DMS 273 treated with DMSO at 0.1 percent for 48 hours (cell line): ENCODE results near the gene SCYGR4.

ENCODE experiments used
- DNase-seq: peaks from one replicate; lab custom pipeline; 2025; lab: John Stamatoyannopoulos, UW

The SCYGR4 gene

DNA sequence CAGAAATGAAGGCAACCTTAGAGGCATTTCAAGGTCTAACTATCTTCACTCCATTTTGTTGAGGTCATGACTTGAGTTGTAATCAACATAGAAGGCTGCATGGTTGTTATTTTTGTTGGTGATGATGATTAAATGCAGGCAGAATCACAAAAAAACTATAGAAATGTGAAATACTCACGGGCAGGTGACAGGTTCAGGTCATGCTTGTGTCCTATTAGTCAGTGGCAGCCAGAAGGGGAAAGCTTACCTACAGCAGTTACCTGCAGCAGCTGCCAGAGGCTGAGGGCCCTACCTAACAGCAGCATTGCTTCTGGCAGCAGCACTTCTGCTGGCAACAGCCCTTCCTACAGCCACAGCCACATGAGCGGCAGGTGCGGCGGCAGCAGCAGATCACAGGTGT is 3.1 kb upstream of the SCYGR4 start:
- no peak for DNase-seq

DNA sequence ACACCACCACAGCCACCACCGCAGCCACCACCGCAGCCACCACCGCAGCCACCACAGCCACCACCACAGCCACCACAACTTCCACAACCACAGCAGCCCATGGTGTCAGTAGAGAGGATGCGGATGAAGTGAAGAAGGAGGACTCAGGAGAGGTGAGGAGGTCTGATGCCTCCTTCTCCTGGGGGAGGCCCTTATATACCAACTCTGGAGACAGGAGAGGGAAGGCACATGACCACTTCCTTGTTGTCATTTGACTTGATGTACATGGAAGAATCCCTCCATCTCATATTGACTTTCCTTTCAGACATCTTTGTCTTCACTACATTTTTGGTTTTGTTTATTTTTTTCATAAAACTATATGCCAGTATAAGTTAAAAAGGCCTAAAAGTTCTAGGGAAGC is 2.6 kb upstream of the SCYGR4 start, which contains the start of gene SCYGR3:
Gene SCYGR3, minus strand, starts transcription at position 101 of the 400 bp plus-strand sequence. Its CDS starts 0 bp downstream, at position 101.
- no peak for DNase-seq

DNA sequence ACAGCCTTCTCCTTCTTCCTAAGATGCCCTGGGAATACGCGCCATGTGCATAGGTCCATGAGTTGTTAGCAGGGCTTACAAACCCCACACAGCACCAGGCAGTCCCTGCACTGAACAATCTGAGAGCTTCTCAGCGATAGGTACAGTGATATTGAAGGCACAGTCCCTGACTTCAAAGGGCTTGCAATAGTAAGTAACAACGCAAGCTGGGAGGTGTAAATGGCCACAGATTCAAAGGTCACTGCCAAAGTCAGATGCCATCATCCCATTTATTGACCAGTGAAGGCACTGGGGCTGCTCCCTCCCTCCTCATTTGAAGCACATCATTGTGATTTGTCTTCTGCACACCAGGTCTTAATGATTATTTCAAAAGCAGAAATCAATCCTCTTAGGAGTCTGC is 2.1 kb upstream of the SCYGR4 start:
- no peak for DNase-seq

DNA sequence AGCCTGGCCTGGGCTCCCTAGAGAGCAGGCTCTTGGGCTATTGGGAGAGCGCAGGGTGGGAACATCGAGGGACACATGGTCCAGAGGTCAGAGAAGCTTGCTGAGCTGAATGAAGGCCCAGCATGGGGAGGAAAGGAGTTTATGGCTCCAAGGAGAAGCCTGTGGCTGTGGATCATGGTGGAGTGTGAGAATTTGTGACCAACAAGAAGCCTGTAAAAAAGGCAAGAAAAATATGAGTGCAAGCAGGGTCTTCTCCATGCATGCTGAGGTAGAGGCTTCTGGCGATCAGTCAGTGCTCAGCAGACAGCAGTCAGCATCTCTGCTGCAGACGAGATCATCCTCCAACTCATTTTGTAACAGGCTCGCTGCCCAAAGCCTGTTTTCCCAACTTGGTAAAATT is 1.4 kb upstream of the SCYGR4 start:
- DNase-seq, result no peak

DNA sequence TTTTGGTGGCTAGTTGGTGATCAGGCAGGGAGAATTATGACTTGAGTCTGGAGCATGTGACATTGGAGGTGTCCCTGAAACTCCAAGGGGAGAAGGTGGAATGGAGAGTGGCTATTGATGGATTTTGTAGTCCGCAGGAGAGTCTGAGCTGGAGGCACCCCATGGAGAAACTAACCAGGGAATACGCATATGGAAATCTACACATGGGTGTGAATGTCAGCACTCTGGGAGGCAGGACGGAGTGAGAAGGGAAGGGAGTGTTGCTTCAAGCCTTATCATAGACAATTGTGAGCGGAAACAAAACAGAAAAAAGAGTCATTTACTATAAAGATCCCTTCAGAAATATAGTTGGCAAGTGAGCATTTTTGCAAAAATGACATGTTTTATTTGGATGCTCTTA is 667 bp upstream of the SCYGR4 start:
- DNase-seq, result no peak

DNA sequence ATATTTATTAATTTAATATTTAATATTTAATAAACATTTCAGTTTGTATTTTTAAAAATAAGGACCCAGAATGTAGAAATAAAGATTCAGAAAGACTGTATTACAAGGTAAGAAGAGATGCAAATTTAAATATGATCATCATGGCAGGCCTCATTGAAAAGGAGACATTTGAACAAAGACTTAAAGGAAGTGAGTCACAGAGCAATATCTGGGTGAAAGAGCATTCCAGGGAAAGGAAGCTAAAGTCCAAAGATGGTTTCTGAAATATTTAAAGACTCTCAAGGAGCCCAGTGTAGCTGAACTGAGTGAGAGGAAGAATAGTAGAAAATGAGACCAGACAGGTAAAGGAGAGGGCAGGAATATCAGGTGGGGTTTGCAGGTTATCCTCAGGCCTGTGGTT is 5.9 kb downstream of the SCYGR4 start:
- DNase-seq, result no peak

DNA sequence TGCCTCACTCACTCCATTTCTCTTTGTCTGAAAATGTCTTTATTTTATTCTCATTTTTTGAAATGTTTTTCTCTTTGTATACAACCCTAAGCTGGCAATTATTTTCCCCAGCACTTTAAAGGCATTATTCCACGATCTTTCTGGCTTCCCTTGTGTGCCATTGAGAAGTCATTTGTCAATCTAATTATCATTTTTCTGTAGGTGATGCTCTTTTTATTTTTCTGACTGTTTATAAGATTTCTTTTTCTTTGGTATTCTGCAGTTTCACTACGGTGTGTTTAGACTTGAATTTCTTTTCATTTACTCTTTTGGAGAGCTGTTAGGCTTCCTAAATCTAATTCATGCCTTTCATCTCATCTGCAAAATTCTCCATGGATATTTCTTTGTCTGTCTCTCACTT is 8.1 kb downstream of the SCYGR4 start:
- DNase-seq, result no peak

DNA sequence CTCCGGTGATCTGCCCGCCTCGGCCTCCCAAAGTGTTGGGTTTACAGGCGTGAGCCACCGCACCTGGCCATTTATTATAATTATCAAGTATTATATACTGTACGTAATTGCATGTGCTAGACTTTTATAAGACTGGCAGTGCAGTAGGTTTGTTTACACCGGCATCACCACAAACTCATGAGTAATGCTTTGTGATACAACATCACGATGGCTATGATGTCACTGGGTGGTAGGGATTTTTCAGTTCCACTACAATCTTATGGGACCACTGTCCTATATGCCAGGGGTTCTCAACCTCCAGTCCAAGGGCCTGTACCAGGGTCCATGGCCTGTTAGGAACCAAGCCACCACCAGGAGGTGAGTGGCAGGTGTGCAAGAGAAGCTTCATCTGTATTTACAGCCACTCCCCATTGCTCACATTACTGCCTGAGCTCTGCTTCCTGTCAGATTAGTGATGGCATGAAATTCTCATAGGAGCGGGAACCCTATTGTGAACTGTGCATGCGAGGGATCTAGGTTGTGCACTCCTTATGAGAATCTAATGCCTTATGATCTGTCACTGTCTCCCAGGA is 9.4 kb downstream of the SCYGR4 start:
- no peak for DNase-seq

DNA sequence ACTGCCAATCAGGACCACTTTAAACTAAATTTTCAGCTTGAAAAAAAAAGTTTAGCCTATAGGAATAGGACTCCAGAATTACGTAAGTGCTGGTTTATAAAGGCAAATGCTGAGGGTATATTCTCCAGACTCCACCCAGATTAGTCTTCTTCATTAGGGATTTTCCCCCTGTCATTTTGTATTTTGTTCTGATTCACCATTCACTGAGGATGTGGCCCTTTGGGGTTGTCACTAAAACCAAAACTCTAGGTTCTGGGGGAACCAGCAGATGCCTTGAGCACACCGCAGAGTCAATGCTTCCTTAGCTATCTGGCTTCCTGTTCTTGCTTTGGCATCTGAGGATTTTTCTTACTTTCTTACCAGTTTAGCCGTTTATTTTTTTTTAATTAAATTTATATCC is 10.5 kb downstream of the SCYGR4 start:
- no peak for DNase-seq

DNA sequence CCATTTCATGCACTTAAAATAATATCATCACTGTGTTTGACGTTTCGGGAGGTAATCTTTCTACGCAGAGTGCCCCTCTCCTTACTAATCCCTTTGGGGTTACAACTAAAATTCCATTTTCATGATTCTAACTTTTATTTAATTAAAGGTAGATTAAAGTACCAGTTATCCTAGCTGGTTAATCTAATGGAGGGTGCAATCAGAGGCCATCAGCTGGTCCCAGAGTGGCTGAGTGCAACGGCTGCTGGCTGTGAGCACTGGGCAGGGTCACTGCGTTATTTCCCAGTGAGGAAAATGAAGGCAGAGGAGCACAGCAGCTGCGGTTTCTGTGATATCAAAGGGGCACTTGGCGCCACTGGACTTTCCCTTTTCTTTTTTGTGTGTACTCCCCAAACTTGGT is 12.1 kb downstream of the SCYGR4 start:
- no peak for DNase-seq

DNA sequence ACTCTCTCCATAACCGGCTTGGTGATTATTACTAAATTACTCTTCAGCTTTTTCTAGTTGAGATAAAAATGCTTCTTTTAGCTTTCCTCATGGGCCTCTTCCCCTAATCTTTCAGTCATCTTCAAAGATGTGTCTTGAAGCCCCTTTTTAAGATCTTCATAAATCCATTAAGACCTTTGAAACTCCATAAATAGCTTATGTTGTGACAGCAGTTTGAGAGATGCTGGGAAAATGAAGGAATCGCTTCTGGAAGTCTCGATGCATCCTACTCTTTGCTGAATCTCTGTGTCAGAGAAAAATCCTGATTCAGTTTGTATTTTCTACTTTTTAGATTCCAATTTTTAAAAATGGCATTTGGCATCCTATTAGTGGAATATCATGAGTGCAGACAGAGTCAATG is 13.0 kb downstream of the SCYGR4 start:
- DNase-seq, result no peak

DNA sequence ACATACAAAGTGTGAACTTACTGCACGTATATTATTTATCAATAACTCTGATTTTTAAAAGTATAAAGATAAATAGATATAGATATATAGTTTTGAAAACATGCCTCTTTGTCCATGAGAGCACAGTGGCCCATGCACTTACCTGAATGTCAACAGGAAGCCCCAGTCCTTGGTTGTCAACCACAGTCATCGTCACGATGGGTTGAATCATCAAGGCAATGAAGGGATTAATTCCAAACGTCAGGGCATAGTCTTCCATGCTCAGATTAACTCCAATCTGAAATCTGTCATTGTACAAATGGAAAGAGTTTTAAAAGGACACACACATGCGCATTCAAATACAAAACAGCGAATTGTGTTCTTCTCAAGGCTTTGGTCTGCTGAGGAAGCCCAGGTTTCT is 15.5 kb downstream of the SCYGR4 start:
- DNase-seq, result no peak

DNA sequence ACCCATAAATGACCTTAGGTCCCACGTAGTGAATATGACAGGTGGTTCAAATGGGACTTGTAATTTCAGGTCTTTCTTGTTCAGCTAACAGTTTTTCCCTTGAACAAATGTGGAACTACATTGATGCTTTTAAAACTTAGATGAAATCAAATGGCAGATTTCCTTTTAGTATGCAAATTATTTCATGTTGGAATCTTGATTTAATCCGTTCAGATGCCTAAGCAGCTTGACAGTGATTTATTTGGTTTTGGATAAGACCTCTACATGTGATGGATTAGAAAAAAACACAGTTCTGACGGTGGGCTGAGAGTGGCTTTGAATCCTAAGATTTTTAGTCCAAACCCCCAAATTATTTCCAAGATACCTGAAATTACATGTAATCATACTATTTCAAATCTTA is 16.9 kb downstream of the SCYGR4 start:
- no peak for DNase-seq

DNA sequence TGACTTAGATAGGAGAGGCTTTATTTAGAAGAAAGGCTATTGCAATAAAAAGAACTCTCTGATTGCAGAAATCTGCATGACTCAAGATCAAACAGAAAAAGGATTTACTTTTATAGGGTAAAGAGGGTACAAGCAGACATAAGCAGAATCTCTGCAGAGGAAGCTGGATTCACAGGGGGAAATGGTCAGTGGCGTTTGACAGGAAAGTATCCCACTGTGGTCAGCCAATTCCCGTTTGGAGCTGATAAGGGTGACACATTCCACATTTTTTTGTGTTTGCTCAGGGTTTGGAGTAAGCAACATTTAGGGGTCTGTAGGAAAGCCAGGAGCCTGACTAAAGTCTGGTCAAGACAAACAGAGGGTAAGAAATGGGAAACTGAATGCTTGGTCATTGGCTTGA is 25.4 kb downstream of the SCYGR4 start:
- no peak for DNase-seq

DNA sequence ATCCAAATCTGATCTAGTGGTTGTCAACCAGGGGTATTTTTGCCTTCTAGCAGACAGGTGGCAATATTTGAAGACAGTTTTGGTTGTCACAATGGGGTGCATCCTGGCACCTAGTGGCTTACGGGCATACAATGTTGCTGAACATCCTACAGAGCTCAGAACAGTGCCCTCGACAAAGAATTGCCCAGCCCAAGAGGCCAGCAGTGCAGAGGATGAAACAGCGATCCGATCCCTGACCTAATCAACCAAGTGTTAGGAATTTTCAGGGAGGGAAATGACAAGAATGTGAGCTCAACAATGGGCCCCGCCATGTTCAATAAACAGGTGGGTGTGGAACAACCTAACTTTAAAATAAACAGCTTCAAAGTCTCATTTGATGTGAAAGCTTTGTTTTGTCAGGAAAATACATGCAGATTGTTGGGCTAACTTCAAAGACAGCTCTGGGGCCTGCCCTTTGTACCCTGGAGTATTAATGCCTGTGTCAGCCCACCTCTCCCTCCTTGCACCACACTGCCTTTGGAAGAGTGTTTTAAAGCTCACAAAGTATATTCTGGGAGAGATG is 26.8 kb downstream of the SCYGR4 start:
- no peak for DNase-seq

DNA sequence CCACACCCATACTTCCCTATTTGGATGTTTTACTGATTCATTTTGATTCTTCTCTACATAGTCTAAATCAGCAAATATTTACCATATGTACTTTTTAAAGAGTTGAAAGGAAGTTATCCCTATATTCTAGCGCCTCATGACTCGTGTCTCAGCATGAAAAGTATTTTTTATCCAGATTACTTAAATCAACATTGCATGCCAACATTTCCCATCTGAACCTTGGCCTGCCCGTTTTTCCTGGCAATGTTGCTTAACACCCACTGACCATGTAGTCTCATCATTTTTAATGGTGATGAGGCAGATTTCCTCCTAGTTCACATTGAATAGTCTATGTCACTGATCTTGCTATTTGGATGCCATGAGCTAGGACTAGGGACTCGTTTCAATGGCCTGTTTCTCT is 36.1 kb downstream of the SCYGR4 start:
- DNase-seq, result no peak

DNA sequence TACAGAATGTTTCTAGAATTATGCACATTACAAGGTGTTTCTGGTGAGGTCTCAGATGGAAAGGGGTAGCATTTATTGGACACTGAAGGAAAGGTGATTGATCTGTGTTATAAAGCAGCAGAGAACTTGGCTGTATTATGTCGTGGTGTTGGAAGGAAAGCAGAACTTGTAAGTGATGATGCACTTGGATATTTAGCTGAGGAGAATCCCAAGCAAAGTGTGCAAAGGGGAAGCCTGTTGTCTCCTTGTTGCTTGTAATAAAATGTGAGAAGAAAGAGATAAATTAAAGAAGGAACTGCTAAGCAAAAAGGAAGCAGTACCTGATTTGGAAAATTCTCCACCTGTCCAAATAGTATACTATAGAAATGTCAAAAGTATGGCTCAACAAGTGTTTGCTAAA is 37.1 kb downstream of the SCYGR4 start:
- DNase-seq, result no peak

DNA sequence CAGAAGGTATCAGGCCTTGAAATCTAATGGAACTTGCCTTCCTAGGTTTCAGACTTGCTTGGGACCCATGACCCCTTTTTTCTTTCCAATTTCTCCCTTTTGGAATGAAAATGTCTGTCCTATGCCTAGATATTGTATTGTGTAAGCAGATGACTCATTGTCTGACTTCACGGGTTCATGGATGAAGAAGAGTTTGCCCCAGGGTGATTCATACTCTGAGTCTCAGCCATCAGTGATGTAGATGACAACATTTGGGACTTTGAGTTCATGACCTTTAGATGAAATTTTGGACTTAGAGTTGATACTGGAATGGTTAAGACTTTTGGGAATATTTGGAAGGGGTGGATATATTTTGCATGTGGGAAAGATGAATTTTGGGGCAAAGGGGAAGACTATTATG is 38.2 kb downstream of the SCYGR4 start:
- DNase-seq, result no peak

DNA sequence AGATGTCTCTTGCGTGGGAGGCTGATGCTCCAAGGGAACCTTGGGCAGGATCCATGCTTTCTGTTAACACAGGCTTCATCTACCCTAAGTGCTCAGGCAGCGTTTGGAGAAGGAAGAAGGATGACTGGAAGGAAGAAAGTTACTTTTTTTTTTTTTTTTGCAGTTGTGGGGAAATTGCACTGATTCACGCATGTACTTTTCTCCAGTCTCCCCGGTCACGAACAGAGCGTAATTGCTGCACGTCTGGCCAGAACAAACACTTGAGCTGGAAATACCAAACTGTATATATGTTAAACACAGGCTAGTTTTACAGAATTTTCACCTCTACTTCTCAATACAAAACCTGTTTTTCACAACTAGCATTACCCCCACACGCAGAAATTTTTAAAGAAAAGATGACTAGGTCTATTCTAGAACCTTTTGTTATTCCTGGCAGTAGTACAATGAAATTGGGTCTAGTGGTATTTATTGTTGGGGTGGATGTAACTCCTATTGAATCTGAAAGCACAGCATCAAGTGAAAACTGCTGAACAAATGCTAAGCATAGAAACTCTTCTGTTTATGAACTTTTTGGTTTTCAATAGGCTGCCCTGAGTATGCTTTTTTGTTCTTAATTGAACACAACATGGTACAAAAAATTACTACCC is 40.0 kb downstream of the SCYGR4 start:
- DNase-seq, result no peak

DNA sequence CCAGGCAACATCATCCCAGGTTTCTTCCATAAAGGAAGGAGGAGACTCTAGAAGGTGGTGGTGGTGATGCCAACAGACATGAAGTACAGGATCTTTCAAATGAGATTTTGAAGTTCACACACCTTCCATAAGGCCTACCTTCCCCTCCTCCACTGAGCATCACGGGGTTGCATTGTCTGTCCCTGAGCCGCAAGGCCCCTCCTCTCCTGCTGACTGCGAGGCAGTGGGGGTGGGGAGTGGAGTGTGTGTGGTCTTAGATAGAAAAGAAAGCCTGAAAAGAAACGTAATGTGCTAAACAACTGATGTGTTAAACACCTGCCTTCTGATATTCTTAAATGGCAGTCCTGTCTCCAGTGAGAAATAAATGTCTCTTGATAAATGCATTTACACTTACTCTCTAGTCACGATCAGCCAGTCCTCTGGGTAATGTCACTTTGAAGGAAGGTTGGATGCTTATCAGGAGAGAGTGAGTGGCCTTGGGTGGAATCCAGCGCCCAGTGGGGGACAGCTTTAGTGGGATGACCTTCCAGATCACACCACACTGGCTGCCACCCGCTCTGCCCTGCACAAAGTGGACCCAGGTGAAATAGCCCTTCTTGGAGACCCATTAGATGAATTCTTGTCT is 43.8 kb downstream of the SCYGR4 start:
- DNase-seq, result no peak

DNA sequence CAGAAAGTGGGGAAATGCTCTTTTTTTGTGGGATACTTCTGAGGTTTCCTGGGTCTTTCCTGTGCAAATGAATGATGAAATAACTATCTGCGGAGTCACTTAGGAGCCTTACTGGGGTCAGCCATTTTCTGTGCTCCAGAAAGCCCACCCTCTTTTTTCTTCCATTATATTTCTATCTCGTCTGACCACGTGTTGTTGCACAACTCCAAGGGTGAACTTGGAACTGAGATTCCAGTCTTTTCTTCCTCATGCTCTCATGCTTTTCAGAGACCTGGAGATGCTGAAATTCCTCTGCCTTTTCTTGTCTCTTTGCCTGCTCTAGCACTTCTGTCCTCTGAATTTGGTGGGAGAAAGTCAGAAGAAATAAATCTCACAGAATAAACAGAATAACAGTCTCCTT is 44.5 kb downstream of the SCYGR4 start:
- DNase-seq, result no peak

DNA sequence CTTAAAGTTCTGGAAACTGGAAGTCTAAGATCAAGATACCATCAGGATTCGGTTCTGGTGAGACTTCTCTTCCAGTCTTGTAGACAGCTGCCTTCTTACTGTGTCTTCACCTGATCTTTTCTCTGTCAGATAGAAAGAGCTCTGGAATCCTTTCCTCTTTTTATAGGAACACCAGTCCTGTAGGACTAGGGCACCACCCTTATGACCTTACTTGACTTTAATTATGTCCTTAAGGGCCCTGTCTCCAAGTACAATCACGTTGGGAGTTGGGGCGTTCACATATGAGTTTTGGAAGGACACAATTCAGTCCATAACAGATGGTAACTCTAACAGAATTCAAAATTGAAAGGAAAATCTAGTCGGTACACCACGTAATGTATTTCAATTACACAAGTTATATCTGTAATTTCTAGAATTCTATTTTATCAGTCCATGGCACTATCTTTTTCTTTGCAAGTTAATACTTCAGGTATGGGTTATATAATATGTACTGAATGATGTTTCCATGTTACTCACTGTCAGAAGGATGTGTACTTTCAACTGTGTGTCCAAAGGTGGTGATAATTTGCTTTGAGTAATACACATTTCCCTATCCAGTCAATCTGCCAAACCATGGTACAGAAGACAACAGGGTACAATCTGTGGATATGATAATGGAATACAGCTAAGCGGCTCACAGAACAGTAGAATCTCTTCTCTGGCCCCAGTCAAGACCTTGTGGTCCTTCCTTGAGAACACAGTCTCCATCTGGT is 48.1 kb downstream of the SCYGR4 start:
- DNase-seq, result no peak
